GM21737 (cell line): Measurements from ENCODE around the gene FGF8.

Experiments
- ATAC-seq: cut with Tn5 transposase; IDR thresholded peaks from one replicate; pipeline ENCODE4 v1.9.1; 2021; ENCODE audit warnings: mild to moderate bottlenecking, moderate library complexity; ENCODE audit not compliant: unreplicated experiment

Gene FGF8

DNA sequence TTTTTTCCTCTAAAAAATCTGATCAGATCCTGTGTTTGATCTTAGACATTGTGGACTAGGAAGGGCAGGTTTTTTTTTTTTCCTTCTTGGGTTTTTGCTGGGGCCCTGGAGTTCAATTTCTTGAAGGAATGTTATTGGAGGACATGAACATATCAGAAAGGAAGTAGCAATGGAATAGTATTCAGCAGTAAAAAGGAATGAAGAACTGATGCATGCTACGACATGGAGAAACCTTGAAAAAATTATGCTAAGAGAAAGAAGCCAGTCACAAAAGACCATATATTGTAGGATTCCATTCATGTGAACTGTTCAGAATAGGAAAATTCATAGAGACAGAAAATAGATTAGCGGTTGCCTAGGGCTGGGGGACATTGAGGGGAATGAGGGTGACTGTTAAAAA is 34.0 kb downstream of the FGF8 start:
- no peak for ATAC-seq

DNA sequence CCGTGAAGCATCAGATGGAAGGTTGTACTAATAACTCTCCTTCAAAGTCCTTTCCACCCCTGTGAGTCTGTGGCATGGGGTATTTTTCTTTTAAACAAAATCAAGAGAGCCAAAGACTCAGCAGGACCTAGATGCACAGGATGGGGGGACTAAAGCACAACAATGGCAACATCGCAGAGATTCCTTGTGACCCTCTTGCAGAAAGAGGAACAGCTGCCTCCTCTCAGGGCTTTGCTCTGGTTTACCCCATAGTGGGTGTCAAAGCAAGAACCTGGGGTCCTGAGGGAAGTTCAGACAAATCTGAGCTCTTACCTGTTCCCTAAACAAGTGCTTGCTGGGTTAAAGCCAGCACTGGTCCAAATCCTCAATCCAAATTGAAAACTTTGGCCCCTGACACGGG is 39.2 kb downstream of the FGF8 start:
- ATAC-seq, result no peak

DNA sequence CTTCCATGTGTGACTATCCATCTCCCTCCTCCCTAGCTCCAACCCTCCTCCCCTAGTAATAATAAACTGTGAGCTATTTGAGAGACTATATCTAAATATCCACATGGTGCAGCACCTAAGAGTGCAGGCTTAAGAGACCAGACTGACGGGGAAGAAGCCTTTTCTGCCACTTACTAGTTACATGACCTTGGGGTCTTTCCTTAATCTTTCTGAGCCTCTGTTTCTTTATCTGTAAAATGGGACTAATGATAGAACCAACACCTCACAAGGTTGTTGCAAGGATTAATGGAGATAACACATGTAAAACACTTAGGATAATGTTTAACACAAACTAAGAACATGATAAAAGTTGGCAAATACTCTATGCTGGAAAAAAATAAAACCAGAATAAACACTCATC is 43.8 kb downstream of the FGF8 start:
- ATAC-seq, result no peak

DNA sequence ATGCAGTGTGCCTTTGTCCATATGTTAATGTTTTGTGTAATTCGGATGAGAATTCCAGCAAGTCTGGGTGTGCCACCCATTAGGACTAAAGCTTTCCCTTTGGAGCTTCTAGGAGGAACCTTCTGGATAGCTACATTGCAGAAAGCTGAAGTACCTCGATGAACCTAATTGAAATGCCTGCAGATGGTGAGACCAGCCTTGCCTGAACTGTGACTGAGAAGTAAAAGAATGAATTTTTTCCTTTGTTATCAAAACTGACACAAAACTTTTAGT is 49.9 kb downstream of the FGF8 start:
- no peak for ATAC-seq

DNA sequence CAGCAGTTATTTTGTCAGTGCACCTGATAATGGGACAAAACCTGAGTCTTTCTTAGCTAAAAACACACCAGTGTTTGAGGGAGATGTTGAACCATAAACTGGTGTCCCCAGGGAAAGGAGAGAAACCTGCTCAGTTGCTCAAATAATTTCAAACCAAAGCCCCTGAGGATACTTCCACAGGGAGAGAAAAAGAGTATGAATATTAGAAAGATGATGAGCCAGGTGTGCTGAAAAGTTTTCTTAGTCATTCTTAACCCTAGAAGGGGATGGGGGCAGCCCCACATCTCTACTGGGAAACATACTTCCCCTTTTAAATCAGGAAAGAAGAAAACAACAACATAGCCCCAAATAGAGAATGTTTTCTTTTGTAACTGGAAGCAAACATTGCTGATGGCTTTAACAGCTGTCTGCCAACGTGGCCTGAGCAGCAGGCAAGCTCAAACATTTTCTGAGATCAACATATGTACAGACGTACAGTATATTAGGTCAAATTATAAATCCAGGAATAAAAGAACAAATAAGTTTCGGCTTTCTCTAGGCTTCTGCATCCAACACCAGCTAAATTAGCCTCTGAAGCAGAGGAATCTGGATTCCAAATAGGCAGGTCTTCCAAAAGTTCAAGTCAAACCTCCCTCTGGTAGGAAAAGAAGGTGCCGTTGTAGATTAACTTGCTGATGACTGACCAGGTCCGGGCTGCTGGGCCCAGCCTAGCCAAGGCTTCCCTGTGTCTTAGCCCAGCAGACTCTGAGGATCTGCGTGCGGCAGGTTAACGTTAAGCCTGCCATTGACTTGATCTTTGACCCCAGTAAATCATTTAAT is 50.4 kb downstream of the FGF8 start:
- ATAC-seq, result no peak

DNA sequence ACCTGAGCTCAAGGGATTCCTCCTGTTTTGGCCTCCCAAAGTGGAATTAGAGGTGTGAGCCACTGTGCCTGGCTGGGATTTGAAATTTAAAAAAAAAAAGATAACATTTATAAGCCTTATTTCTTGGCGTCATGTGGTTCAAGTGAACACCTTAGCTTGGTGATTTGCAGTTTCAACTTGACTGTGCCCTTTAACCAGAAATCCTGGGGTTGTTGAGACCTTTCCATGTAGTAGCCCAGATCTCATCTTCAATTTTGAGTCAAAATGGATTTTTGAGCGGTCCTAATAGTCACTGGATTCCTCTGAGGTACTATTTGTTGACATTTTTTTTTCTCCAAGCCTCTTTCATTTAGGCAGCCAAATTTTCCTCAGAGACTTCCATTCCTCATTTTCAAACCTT is 51.5 kb downstream of the FGF8 start:
- ATAC-seq, result no peak

DNA sequence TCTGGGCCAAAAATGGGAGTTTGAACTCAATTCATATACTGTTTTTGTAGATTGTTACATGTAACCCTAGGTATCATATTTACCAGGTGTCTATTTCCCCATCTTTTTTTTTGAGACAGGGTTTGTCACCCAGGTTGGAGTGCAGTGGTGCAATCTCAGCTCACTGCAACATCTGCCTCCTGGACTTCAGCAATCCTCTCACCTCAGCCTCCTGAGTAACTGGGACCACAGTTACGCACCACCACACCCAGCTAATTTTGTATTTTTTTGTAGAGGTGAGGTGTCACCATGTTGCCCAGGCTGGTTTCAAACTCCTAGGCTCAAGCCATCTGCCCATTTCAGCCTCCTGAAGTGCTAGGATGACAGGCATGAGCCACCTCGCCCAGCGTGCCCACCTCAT is 52.7 kb downstream of the FGF8 start:
- ATAC-seq, result no peak

DNA sequence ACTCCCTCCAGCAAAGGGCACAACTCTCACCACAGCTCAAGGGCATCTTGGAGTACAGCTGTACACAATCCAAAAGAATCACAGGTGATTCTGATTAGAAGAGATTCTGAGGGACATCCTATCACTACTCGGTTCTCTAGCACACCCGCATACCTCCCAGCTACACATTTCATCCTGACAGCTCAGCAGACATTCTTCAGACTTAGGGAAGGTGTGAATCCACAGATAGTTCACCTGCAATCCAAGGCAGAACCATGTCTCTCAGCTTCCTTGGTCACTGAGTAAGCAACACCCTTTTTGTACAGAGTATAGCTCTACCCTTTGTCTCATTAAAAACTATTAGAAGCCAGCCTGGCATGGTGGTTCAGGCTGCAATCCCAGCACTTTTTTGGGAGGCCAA is 54.1 kb downstream of the FGF8 start:
- ATAC-seq, result no peak

DNA sequence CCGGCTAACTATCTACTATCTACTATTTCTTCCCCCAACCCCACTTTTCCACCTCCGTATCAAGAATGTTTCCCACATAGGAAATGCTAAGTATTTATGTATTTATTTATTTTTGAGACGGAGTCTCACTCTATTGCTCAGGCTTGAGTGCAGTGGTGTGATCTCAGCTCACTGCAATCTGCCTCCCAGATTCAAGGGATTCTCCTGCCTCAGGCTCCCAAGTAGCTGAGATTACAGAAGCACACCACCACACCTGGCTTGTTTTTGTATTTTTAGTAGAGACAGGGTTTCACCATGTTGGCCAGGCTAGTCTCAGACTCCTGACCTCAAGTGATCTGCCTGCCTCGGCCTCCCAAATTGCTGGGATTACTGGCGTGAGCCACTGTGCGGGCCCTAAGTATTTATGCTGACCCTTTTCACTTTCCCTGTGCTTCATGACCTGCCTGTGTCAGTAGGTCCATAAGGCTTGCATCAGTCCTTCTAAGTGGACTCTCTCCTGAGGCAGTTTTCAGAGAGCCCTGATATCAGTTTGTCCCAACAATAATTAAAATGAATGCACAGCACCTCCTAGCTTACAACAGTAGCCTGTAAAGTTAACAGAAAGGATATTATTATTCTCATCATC is 55.2 kb downstream of the FGF8 start:
- no peak for ATAC-seq
